ENCODE results near the gene KANK4. TPM values are rescaled to one million over a fixed set of nuclear protein-coding genes. Genes with fewer than 3 reads are reported as not detected.

Gene KANK4
- total and polyA plus RNA-seq, 2 donors (not counting 1 experiment from before 2014, with no cell fraction given), result not detected

- POLR2A ChIA-PET, result no interaction called here
- Mint-ChIP-seq H3K9me3 (ENCODE audit: insufficient read depth) (no peaks in the 10 kb centered on the region), H3K4me3 (no peak overlapping the region), H3K27ac (no peak overlapping the region), H3K4me1 (no peaks in the 10 kb centered on the region), H3K27me3 (peaks cover 8% of the 10 kb centered on the region)
- Histone ChIP-seq H3K27ac (ENCODE audit: low read length in 2 of 2) (no peak overlapping the region), H3K27me3 (replicated peaks in 1 of 4; ENCODE audit: control extremely low read depth in 1 of 4, control insufficient read depth in 3 of 4, insufficient read depth in 4 of 4, low read length in 3 of 4) (no peaks in the 10 kb centered on the region), H3K4me2 (replicated peaks; ENCODE audit: low read depth, low read length, poor library complexity, severe bottlenecking) (no peak overlapping the region), H2AFZ (ENCODE audit: insufficient read depth, low read depth, low read length, poor library complexity, severe bottlenecking) (no peak overlapping the region), H4K20me1 (ENCODE audit: control insufficient read depth, insufficient read depth, low read length, poor library complexity, severe bottlenecking) (no peaks in the 10 kb centered on the region), H3K4me3 (ENCODE audit: control extremely low read depth in 1 of 5, extremely low read depth in 1 of 5, insufficient read depth in 1 of 5, low read depth in 2 of 5, low read length in 4 of 5) (no peak overlapping the region), H3K36me3 (replicated peaks in 1 of 2; ENCODE audit: control extremely low read depth in 1 of 2, control insufficient read depth in 1 of 2, extremely low read depth in 1 of 2, insufficient read depth in 2 of 2, low read length in 1 of 2) (no peaks in the 10 kb centered on the region), H3K79me2 (ENCODE audit: control insufficient read depth, insufficient read depth, low read length) (no peaks in the 10 kb centered on the region), H3K9ac (ENCODE audit: low read length) (no peak overlapping the region), H3K4me1 (ENCODE audit: control insufficient read depth in 2 of 2, insufficient read depth in 2 of 2, low read length in 2 of 2) (no peaks in the 10 kb centered on the region), H3K9me3 (ENCODE audit: control extremely low read depth in 1 of 3, control insufficient read depth in 2 of 3, insufficient read depth in 1 of 3, low read length in 2 of 3) (no peaks in the 10 kb centered on the region)
- intact Hi-C loops (cut with micrococcal nuclease), result no loop called here
- 97% methylated on average over 6 of the region's 8 CpGs for whole genome bisulfite sequencing (ENCODE audit: insufficient coverage)
- DNase-seq (no peak), ATAC-seq (ENCODE audit: low read depth) (no peak)
- TF ChIP-seq EZH2 (IDR thresholded peaks at IDR 0.05; ENCODE audit: borderline replicate concordance, insufficient read depth, low read depth, low read length, poor library complexity, severe bottlenecking) (no peak), CTCF (IDR thresholded peaks at IDR 0.05) (no peak)
- CTCF ChIA-PET, result no interaction called here
These were observed 131.1 kb downstream of the KANK4 start for GRCh38 chr1:62188111-62188510.

GRCh38 chr1:62187548-62187947 lies 131.7 kb downstream of the KANK4 start:
- 92% methylated on average over 2 of the region's 5 CpGs for WGBS (ENCODE audit: insufficient coverage)
- ChIA-PET POLR2A (no interaction called here), CTCF (interaction anchor here (0.8 kb wide), 1 partner anchor 12 kb away, joined by 5 read pairs; no protein-coding TSS in a partner anchor)
- Histone ChIP-seq H3K27me3 (replicated peaks in 1 of 4; ENCODE audit: control extremely low read depth in 1 of 4, control insufficient read depth in 3 of 4, insufficient read depth in 4 of 4, low read length in 3 of 4) (no peaks in the 10 kb centered on the region), H3K9ac (ENCODE audit: low read length) (no peak overlapping the region), H3K27ac (ENCODE audit: low read length in 2 of 2) (no peak overlapping the region), H3K79me2 (ENCODE audit: control insufficient read depth, insufficient read depth, low read length) (no peaks in the 10 kb centered on the region), H2AFZ (ENCODE audit: insufficient read depth, low read depth, low read length, poor library complexity, severe bottlenecking) (no peak overlapping the region), H3K9me3 (ENCODE audit: control extremely low read depth in 1 of 3, control insufficient read depth in 2 of 3, insufficient read depth in 1 of 3, low read length in 2 of 3) (no peaks in the 10 kb centered on the region), H4K20me1 (ENCODE audit: control insufficient read depth, insufficient read depth, low read length, poor library complexity, severe bottlenecking) (no peaks in the 10 kb centered on the region), H3K4me1 (ENCODE audit: control insufficient read depth in 2 of 2, insufficient read depth in 2 of 2, low read length in 2 of 2) (no peaks in the 10 kb centered on the region), H3K4me2 (replicated peaks; ENCODE audit: low read depth, low read length, poor library complexity, severe bottlenecking) (no peak overlapping the region), H3K4me3 (ENCODE audit: control extremely low read depth in 1 of 5, extremely low read depth in 1 of 5, insufficient read depth in 1 of 5, low read depth in 2 of 5, low read length in 4 of 5) (no peak overlapping the region), H3K36me3 (replicated peaks in 1 of 2; ENCODE audit: control extremely low read depth in 1 of 2, control insufficient read depth in 1 of 2, extremely low read depth in 1 of 2, insufficient read depth in 2 of 2, low read length in 1 of 2) (no peaks in the 10 kb centered on the region)
- Mint-ChIP-seq H3K4me1 (no peaks in the 10 kb centered on the region), H3K9me3 (ENCODE audit: insufficient read depth) (no peaks in the 10 kb centered on the region), H3K27ac (no peak overlapping the region), H3K27me3 (peaks cover 4% of the 10 kb centered on the region), H3K4me3 (no peak overlapping the region)
- ATAC-seq (ENCODE audit: low read depth), result no peak
- no peak for TF ChIP-seq CTCF (IDR thresholded peaks at IDR 0.05)
- TF ChIP-seq EZH2 (IDR thresholded peaks at IDR 0.05; ENCODE audit: borderline replicate concordance, insufficient read depth, low read depth, low read length, poor library complexity, severe bottlenecking), result no peak
- DNase-seq, result no peak
- intact Hi-C loops (cut with micrococcal nuclease), result no loop called here

Small RNA genes within 50 kb of the gene (small RNA-seq; reads per million reads assigned to genes)
- gene RNU6-371P (ENCODE audit: insufficient read length, low read depth, low replicate concordance), result not detected

Other genes starting within 250 kb of the KANK4 start
- 0.15 TPM in 1 of 2 replicates, not detected in the other for gene L1TD1, start 124.6 kb downstream of the KANK4 start, total RNA-seq
- gene L1TD1, start 124.6 kb downstream of the KANK4 start, polyA plus RNA-seq, result 0.09 and 0.12 TPM in 2 replicates
- 32.5 and 32.7 TPM in 2 replicates for gene USP1, start 117.6 kb upstream of the KANK4 start, total RNA-seq
- gene USP1, start 117.6 kb upstream of the KANK4 start, polyA plus RNA-seq, result 6.1 and 12.5 TPM in 2 replicates

Measured in B cell (primary cell).